AG09319 (cell line): ENCODE data around the gene KCNK5.

Source experiments
- DNase-seq: peaks from one replicate; pipeline ENCODE4 v3.0.0-alpha.2; 2010; ENCODE audit warnings: low read depth; ENCODE audit errors: extremely low read depth
- CTCF ChIP-seq: IDR thresholded peaks from 2 replicates; pipeline ENCODE4 v1.5.1; 2011; ENCODE audit warnings: low read depth, mild to moderate bottlenecking, inconsistent platforms, low read length, moderate library complexity

Gene KCNK5

GRCh38 chr6:39166189-39166911 lies 62.9 kb downstream of the KCNK5 start:
- DNase-seq = no peak
- peak; percentile 80 for TF ChIP-seq CTCF

- no peak for TF ChIP-seq CTCF
- DNase-seq = no peak
Observed at GRCh38 chr6:39157511-39157910, 71.8 kb downstream of the KCNK5 start.

- no peak for DNase-seq
- TF ChIP-seq CTCF = no peak
Observed at GRCh38 chr6:39156801-39157200, 72.5 kb downstream of the KCNK5 start.

- TF ChIP-seq CTCF = no peak
- no peak for DNase-seq
Observed at GRCh38 chr6:39154705-39155104, 74.6 kb downstream of the KCNK5 start.

- TF ChIP-seq CTCF = no peak
- DNase-seq = no peak
Observed at GRCh38 chr6:39153766-39154397, 75.4 kb downstream of the KCNK5 start.

- DNase-seq = no peak
- no peak for TF ChIP-seq CTCF
Observed at GRCh38 chr6:39152262-39152661, 77.0 kb downstream of the KCNK5 start.

- no peak for TF ChIP-seq CTCF
- DNase-seq = no peak
Observed at GRCh38 chr6:39151211-39151610, 78.1 kb downstream of the KCNK5 start.
